Measurements from ENCODE around the gene CAPG.
A peak's percentile ranks its signal among the peaks of the same experiment; 100 is the strongest.
"Not testable (repeated sequence)": the region's sequence is repeated elsewhere in the genome, so short reads cannot be mapped to it uniquely, and the experiment has no call there.

Gene CAPG

DNA sequence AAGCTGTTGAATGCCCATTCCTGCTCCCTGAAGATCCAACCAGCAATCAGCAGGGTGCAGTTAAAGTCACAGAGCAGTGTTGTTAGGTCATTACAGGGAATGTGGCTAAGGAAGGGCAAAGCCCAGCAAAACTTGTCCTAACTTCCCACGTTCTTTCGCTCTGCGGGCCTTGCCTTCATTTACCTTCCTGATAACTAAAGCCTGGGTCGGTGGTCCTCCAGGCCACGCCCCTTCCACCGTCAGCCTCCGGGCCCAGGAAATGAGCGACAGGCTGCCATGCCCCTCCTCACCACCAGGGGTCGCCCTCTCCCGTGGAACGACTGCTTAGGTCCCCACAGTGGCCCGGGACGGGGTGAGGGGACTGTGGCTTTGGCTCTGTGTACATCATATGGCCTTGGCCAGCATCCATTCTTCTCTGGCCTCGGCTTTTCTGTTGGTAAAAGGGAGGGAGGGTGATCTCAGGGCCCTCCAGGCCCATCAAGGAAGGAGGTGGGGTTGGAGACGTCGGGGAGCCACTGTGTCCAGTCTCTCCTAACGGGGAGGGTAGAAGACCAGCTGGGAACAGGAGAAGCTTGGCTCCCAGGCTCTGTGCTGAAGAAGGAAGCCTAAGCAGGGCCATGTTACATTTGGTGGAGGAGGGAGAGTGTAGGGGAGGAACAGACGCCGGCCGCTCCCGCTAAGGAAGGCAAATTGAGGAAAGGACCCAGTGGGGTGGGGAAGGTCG is 10.5 kb upstream of the CAPG start:
- DNase-seq (ENCODE audit: low read depth in 2 of 2), result no peak

GRCh38 chr2:85419009-85419675 is 9.0 kb upstream of the CAPG start:
- DNase-seq (ENCODE audit: low read depth in 2 of 2), result no peak

DNA sequence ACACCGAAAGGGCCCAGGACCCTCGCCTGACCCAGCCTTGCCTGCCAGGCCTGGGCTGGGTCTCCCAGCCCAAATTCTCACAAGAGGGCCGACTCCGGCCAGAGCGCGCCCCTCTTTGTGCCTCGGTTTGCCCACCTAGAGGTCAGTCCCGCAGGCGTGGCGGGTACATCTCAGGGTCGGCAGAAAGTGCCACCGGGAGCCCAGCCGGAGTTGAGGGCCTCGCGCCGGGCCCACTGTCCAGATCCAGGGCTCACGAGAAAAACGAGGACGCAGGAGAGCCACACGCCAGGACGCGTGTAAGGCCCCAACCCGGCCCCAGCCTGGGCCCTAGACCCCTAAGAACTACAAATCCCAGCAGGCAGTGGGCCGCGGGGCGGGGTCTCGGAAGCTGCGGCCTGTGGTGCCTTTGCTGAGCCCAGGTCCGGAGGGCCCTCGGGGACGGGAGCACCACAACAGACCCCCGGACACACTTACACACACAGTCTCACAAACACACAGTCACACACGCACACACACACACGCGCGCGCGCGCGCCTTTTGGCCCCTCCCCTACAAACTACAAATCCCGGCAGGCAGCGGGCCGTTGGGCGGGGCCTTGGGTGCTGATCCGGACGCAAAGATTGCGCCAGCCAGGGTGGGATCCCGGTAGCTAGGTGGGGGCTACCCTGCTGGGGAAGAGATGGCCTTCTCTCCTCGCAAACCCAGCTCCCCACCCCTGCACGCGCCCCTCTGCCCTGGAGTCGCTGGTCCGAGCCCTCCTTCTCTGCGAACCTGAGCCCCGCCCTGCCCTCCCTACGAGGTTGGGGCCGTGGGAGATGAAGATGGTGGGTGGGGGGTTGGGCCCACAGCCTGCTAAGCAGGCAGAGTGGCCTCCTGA is 8.2 kb upstream of the CAPG start, which contains the start of gene SH2D6:
Gene SH2D6, plus strand, starts transcription at position 583 of the 877 bp plus-strand sequence. CDS start 10,752 bp downstream, outside the sequence.
- peak; percentile 71 to 74 for DNase-seq (ENCODE audit: low read depth in 2 of 2)

- no peak for DNase-seq (ENCODE audit: low read depth in 2 of 2)
These were observed 5.9 kb upstream of the CAPG start for GRCh38 chr2:85415980-85416650.

GRCh38 chr2:85414761-85415553 is 4.8 kb upstream of the CAPG start:
- no peak for DNase-seq (ENCODE audit: low read depth in 2 of 2)

GRCh38 chr2:85414421-85414759 is 4.2 kb upstream of the CAPG start:
- DNase-seq (ENCODE audit: low read depth in 2 of 2), result not testable (repeated sequence)

- DNase-seq (ENCODE audit: low read depth in 2 of 2), result no peak
These were observed 3.6 kb upstream of the CAPG start for GRCh38 chr2:85413592-85414420.

GRCh38 chr2:85411405-85411748 is 1.2 kb upstream of the CAPG start:
- no peak for DNase-seq (ENCODE audit: low read depth in 2 of 2)

GRCh38 chr2:85410584-85411404 is 628 bp upstream of the CAPG start:
- DNase-seq (ENCODE audit: low read depth in 2 of 2), result no peak

- DNase-seq (ENCODE audit: low read depth in 2 of 2), result no peak
These were observed 4.7 kb downstream of the CAPG start for GRCh38 chr2:85405201-85406059.

- DNase-seq (ENCODE audit: low read depth in 2 of 2), result no peak
These were observed 8.3 kb downstream of the CAPG start for GRCh38 chr2:85401844-85402243.

DNA sequence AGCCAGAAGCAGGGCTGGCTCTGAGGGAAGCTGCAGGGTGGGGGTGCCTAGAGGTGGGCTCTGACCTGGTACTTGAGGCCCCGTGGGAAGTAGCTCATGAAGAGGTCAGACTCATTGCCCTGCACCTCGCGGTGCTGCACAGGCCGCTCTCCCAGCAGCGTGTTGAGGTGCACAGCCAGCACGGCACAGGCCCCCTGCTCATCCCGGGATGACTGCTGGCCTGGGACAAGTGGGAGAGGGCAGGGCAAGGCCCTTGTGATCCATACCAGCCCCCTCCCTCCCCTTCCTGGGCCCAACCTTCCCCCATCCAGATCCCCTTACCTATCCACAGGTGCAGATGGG is 8.7 kb downstream of the CAPG start:
- DNase-seq (ENCODE audit: low read depth in 2 of 2), result no peak

DNA sequence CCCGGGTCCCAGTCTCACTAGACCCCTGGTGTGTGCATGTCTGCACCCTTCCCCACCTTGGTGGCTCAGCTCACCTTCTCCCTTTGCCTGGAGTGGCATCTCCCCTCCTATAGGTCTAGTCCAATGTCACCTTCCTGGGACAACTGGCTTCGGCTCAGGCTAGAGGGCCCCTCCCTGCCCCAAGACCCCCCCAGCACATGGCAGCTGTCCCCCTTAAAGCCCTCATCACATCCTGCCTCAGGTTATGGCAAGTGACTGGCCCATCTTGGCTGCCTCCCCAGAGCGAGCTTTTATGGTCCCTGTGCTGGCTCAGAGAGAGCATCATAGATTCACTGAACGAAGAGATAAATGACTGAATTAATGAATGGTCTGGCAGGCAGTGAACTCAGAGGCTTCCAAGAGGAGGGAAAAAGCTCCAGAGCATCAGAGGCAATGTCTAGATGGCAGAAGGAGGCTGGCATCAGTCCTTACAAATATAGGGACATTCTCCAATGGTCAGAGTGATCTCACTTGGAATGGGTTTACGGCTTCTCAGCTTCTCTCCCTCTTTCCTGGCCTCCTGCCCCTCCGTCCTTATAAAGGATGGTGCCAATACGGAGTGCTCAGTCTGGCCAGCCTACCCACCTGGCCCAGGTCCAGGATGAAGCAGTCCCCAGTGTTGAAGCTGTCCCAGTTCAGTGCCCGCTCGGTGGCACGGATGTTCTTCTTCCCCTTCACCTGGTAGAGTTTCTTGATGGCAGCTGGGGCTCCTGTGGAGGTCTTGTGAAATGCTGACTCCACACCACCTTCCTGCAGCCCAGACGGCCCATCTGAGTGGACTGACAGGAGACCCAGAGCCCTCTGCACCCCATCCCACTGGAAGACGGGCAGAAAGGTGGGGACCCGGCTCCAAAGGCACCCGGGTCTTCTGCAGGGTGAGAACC is 9.4 kb downstream of the CAPG start:
- no peak for DNase-seq (ENCODE audit: low read depth in 2 of 2)

GRCh38 chr2:85400023-85400422 is 10.1 kb downstream of the CAPG start:
- no peak for DNase-seq (ENCODE audit: low read depth in 2 of 2)

DNA sequence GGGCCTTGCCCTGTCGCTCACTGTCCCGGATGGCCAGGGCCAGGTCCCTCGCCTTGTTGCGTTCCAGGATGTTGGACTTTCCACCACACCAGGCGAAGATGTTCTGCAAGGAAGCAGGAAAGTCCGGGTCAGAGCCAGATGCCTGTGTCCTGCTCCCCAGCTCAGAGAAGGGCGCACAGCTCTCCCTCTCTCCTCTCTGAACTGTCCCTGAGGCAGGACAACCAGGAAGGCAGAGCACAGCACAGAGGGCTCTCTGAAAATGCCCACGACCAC is 11.0 kb downstream of the CAPG start:
- DNase-seq (ENCODE audit: low read depth in 2 of 2), result no peak

GRCh38 chr2:85398426-85399182 is 11.6 kb downstream of the CAPG start:
- DNase-seq (ENCODE audit: low read depth in 2 of 2), result no peak

DNA sequence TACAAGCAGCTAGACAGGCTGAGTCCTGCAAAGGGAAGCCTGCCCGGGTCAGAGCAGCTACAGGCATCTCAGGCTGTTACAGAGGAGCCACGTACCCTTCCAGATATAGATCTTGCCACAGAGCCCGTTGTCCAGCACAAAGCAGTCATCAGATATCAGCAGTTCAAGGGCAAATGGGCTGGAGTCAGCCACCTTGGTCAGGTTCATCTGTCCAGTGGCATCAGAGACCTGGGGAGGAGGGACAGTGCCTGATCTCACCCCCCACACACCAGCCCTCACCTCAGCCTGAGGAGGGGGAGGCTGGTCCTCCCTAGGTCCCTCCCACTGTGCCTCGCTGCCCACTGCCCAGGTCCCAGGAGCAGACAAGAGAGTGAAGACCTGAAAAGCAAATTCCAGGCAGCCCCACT is 12.2 kb downstream of the CAPG start:
- no peak for DNase-seq (ENCODE audit: low read depth in 2 of 2)
